ENCODE data around the gene SIRPD.

Gene SIRPD

GRCh38 chr20:1568163-1568490, 10.6 kb upstream of the SIRPD start:
- no peaks in the 10 kb centered on the region for H3K27me3 ChIP-seq
- H3K27ac ChIP-seq: no peak overlapping the region
- no peaks in the 10 kb centered on the region for H3K36me3 ChIP-seq
- no peaks in the 10 kb centered on the region for H3K9me3 ChIP-seq
- no peak for TF ChIP-seq CTCF (IDR thresholded peaks at IDR 0.05)
- DNase-seq: no peak
- no peak overlapping the region for H3K4me3 ChIP-seq
- H3K4me1 ChIP-seq: no peaks in the 10 kb centered on the region
- intact Hi-C loops (cut with DNase I; ENCODE audit: low total_unique reads): no loop called here

GRCh38 chr20:1567392-1568162, 10.1 kb upstream of the SIRPD start:
- no peaks in the 10 kb centered on the region for H3K27me3 ChIP-seq
- H3K4me3 ChIP-seq: no peak overlapping the region
- no peak overlapping the region for H3K27ac ChIP-seq
- H3K4me1 ChIP-seq: no peaks in the 10 kb centered on the region
- H3K9me3 ChIP-seq: no peaks in the 10 kb centered on the region
- intact Hi-C loops (cut with DNase I; ENCODE audit: low total_unique reads): no loop called here
- H3K36me3 ChIP-seq: no peaks in the 10 kb centered on the region
- no peak for TF ChIP-seq CTCF (IDR thresholded peaks at IDR 0.05)
- no peak for DNase-seq

GRCh38 chr20:1566701-1567100, 9.2 kb upstream of the SIRPD start:
- TF ChIP-seq CTCF (IDR thresholded peaks at IDR 0.05): no peak
- Histone ChIP-seq H3K27me3 (no peaks in the 10 kb centered on the region), H3K27ac (no peak overlapping the region), H3K4me1 (no peaks in the 10 kb centered on the region), H3K9me3 (no peaks in the 10 kb centered on the region), H3K4me3 (no peak overlapping the region), H3K36me3 (no peaks in the 10 kb centered on the region)
- intact Hi-C loops (cut with DNase I; ENCODE audit: low total_unique reads): no loop called here
- no peak for DNase-seq

GRCh38 chr20:1565461-1565860, 8.0 kb upstream of the SIRPD start:
- H3K27me3 ChIP-seq: no peaks in the 10 kb centered on the region
- no peaks in the 10 kb centered on the region for H3K4me1 ChIP-seq
- no peaks in the 10 kb centered on the region for H3K36me3 ChIP-seq
- no peak overlapping the region for H3K4me3 ChIP-seq
- TF ChIP-seq CTCF (IDR thresholded peaks at IDR 0.05): no peak
- no peaks in the 10 kb centered on the region for H3K9me3 ChIP-seq
- DNase-seq: no peak
- no peak overlapping the region for H3K27ac ChIP-seq
- intact Hi-C loops (cut with DNase I; ENCODE audit: low total_unique reads): no loop called here

- Histone ChIP-seq H3K4me3 (no peak overlapping the region), H3K36me3 (no peaks in the 10 kb centered on the region), H3K27ac (no peak overlapping the region), H3K4me1 (no peaks in the 10 kb centered on the region), H3K27me3 (no peaks in the 10 kb centered on the region), H3K9me3 (no peaks in the 10 kb centered on the region)
- no peak for DNase-seq
- intact Hi-C loops (cut with DNase I; ENCODE audit: low total_unique reads): no loop called here
- TF ChIP-seq CTCF (IDR thresholded peaks at IDR 0.05): no peak
These were observed 6.1 kb upstream of the SIRPD start for GRCh38 chr20:1563598-1563997.

- TF ChIP-seq CTCF (IDR thresholded peaks at IDR 0.05): no peak
- Histone ChIP-seq H3K4me3 (no peak overlapping the region), H3K27me3 (no peaks in the 10 kb centered on the region), H3K36me3 (no peaks in the 10 kb centered on the region), H3K9me3 (no peaks in the 10 kb centered on the region), H3K27ac (no peak overlapping the region), H3K4me1 (no peaks in the 10 kb centered on the region)
- intact Hi-C loops (cut with DNase I; ENCODE audit: low total_unique reads): no loop called here
- DNase-seq: no peak
These were observed 5.1 kb upstream of the SIRPD start for GRCh38 chr20:1562622-1563021.

Data from tibial artery (tissue), 4 donors.